Measurements from ENCODE around the gene OXLD1.

Gene OXLD1

GRCh38 chr17:81666342-81667191 lies at the start of gene OXLD1, which contains the start of gene CCDC137:
OXLD1 (minus strand) TSS chr17:81666605; CDS start chr17:81666577, 28 bp downstream.
CCDC137 (plus strand) TSS chr17:81666737; CDS start chr17:81666767, 30 bp downstream.
- peak; percentile 94 for DNase-seq (ENCODE audit: low spot score)

GRCh38 chr17:81715107-81715871 lies 48.9 kb upstream of the OXLD1 start:
- DNase-seq (ENCODE audit: low spot score) = no peak

- no peak for DNase-seq (ENCODE audit: low spot score)
Measured at GRCh38 chr17:81714412-81715106, 48.2 kb upstream of the OXLD1 start.

- DNase-seq (ENCODE audit: low spot score) = no peak
Measured at GRCh38 chr17:81713556-81714411, 47.4 kb upstream of the OXLD1 start.

- no peak for DNase-seq (ENCODE audit: low spot score)
Measured at GRCh38 chr17:81713004-81713555, 46.7 kb upstream of the OXLD1 start.

- peak; percentile 16 for DNase-seq (ENCODE audit: low spot score)
Measured at GRCh38 chr17:81712468-81713003, 46.1 kb upstream of the OXLD1 start.

- peak; percentile 78 for DNase-seq (ENCODE audit: low spot score)
Measured at GRCh38 chr17:81711814-81712467, 45.5 kb upstream of the OXLD1 start, which contains the start of gene SLC25A10. SLC25A10 (plus strand) TSS chr17:81712284; CDS start chr17:81712427, 143 bp downstream.

GRCh38 chr17:81710514-81711308 lies 44.3 kb upstream of the OXLD1 start:
- no peak for DNase-seq (ENCODE audit: low spot score)

GRCh38 chr17:81708739-81709185 lies 42.4 kb upstream of the OXLD1 start:
- no peak for DNase-seq (ENCODE audit: low spot score)

GRCh38 chr17:81707725-81708646 lies 41.6 kb upstream of the OXLD1 start:
- no peak for DNase-seq (ENCODE audit: low spot score)

GRCh38 chr17:81706757-81707624 lies 40.6 kb upstream of the OXLD1 start:
- DNase-seq (ENCODE audit: low spot score) = no peak

- DNase-seq (ENCODE audit: low spot score) = no peak
Measured at GRCh38 chr17:81706232-81706611, 39.8 kb upstream of the OXLD1 start.

- DNase-seq (ENCODE audit: low spot score) = no peak
Measured at GRCh38 chr17:81705518-81706231, 39.3 kb upstream of the OXLD1 start.

GRCh38 chr17:81703747-81704654 lies 37.6 kb upstream of the OXLD1 start:
- no peak for DNase-seq (ENCODE audit: low spot score)
